ENCODE measurements around the gene DCAF8.

DNA sequence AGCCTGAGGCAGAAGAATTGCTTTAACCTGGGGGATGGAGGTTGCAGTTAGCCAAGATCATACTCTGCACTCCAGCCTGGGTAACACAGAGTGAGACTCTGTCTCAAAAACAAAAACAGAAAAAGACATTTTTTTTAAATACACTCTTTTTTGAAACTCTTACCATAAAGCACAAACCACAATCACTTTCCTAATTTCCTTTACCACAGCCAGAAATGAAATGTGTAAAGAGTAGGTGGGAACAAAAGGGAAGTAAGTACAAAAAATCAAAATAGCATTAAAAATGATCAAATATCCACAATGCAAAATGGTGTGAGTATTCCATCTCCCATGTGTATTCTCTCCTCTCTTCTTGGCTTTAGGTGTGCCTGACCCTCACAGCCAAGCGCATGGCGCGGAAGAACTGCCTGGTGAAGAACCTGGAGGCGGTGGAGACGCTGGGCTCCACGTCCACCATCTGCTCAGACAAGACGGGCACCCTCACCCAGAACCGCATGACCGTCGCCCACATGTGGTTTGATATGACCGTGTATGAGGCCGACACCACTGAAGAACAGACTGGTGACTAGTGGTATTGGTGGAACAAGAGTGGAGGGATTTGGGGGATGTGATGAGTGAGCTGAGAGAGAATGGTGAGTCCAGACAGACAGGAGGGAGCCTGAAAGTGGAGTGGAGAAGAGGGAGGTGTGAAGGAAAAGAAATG, 96.0 kb downstream of the DCAF8 start:
- TF ChIP-seq, protein P1, sequence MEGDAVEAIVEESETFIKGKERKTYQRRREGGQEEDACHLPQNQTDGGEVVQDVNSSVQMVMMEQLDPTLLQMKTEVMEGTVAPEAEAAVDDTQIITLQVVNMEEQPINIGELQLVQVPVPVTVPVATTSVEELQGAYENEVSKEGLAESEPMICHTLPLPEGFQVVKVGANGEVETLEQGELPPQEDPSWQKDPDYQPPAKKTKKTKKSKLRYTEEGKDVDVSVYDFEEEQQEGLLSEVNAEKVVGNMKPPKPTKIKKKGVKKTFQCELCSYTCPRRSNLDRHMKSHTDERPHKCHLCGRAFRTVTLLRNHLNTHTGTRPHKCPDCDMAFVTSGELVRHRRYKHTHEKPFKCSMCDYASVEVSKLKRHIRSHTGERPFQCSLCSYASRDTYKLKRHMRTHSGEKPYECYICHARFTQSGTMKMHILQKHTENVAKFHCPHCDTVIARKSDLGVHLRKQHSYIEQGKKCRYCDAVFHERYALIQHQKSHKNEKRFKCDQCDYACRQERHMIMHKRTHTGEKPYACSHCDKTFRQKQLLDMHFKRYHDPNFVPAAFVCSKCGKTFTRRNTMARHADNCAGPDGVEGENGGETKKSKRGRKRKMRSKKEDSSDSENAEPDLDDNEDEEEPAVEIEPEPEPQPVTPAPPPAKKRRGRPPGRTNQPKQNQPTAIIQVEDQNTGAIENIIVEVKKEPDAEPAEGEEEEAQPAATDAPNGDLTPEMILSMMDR (IDR thresholded peaks at IDR 0.05), result no peak
- no peak for TF ChIP-seq POLR2A (IDR thresholded peaks at IDR 0.05)
